Chondrocyte (in vitro differentiated cells): ENCODE data around the gene FBXO7. TPM values are rescaled to one million over a fixed set of nuclear protein-coding genes. Genes with fewer than 3 reads are reported as not detected.

Experiments used
- DNase-seq: peaks from one replicate; pipeline ENCODE4 v3.0.0; 2021; ENCODE audit warnings: mixed read lengths, low spot score
- H3K27ac Mint-ChIP-seq: one replicate; pipeline ENCODE4 v1.8.0; 2021; ENCODE audit warnings: mild to moderate bottlenecking, moderate library complexity, mixed read lengths; ENCODE audit not compliant: unreplicated experiment
- H3K27me3 Mint-ChIP-seq: 2 replicates; pipeline ENCODE4 v1.8.0; 2021; ENCODE audit warnings: low read depth, mixed read lengths
- H3K36me3 Mint-ChIP-seq: 2 replicates; pipeline ENCODE4 v1.8.0; 2021; ENCODE audit warnings: low read depth, mixed read lengths
- H3K4me1 Mint-ChIP-seq: 2 replicates; pipeline ENCODE4 v1.8.0; 2021; ENCODE audit warnings: low read depth, mild to moderate bottlenecking, mixed read lengths
- H3K4me3 Mint-ChIP-seq: one replicate; pipeline ENCODE4 v1.8.0; 2021; ENCODE audit warnings: mild to moderate bottlenecking, moderate library complexity, mixed read lengths; ENCODE audit not compliant: unreplicated experiment
- H3K9me3 Mint-ChIP-seq: 2 replicates; pipeline ENCODE4 v1.8.0; 2021; ENCODE audit warnings: low read depth, mixed read lengths
- CTCF ChIP-seq: fragments of 200-600 bp; sonication (generic); IDR thresholded peaks from 2 replicates; pipeline ENCODE4 v1.5.0; 2021; ENCODE audit warnings: antibody characterized with exemption, mild to moderate bottlenecking, moderate library complexity
- total RNA-seq: library from RNA; stranded (reverse); gene quantifications from 3 replicates; pipeline ENCODE4 v1.2.1, GENCODE V29; 2021

The FBXO7 gene
- total RNA-seq, 1 donor from 2014 or later: 76.6 TPM

- Mint-ChIP-seq H3K9me3 (peaks cover 4% of the 10 kb centered on the region), H3K27me3 (no peaks in the 10 kb centered on the region), H3K4me3 (no peak overlapping the region), H3K36me3 (peaks cover 9% of the 10 kb centered on the region), H3K27ac (no peak overlapping the region), H3K4me1 (no peaks in the 10 kb centered on the region)
- DNase-seq: no peak
- TF ChIP-seq CTCF: no peak
These were observed 37.8 kb downstream of the FBXO7 start for GRCh38 chr22:32512267-32512982.

- no peak for TF ChIP-seq CTCF
- H3K27ac Mint-ChIP-seq: no peak overlapping the region
- DNase-seq: no peak
- no peaks in the 10 kb centered on the region for H3K4me1 Mint-ChIP-seq
- H3K4me3 Mint-ChIP-seq: no peak overlapping the region
- peaks cover 7% of the 10 kb centered on the region for H3K9me3 Mint-ChIP-seq
- peaks cover 8% of the 10 kb centered on the region for H3K36me3 Mint-ChIP-seq
- H3K27me3 Mint-ChIP-seq: no peaks in the 10 kb centered on the region
These were observed 40.5 kb downstream of the FBXO7 start for GRCh38 chr22:32515084-32515483.

GRCh38 chr22:32517488-32517887 lies 42.9 kb downstream of the FBXO7 start:
- peaks cover 6% of the 10 kb centered on the region for H3K36me3 Mint-ChIP-seq
- H3K9me3 Mint-ChIP-seq: peaks cover 7% of the 10 kb centered on the region
- H3K27ac Mint-ChIP-seq: no peak overlapping the region
- no peak for DNase-seq
- no peaks in the 10 kb centered on the region for H3K4me1 Mint-ChIP-seq
- H3K27me3 Mint-ChIP-seq: no peaks in the 10 kb centered on the region
- no peak for TF ChIP-seq CTCF
- H3K4me3 Mint-ChIP-seq: no peak overlapping the region

- H3K4me1 Mint-ChIP-seq: no peaks in the 10 kb centered on the region
- no peaks in the 10 kb centered on the region for H3K27me3 Mint-ChIP-seq
- H3K4me3 Mint-ChIP-seq: no peak overlapping the region
- DNase-seq: no peak
- H3K36me3 Mint-ChIP-seq: peaks cover 6% of the 10 kb centered on the region
- no peak overlapping the region for H3K27ac Mint-ChIP-seq
- no peak for TF ChIP-seq CTCF
- peaks cover 7% of the 10 kb centered on the region for H3K9me3 Mint-ChIP-seq
These were observed 43.3 kb downstream of the FBXO7 start for GRCh38 chr22:32517921-32518320.

- Mint-ChIP-seq H3K36me3 (peaks cover 6% of the 10 kb centered on the region), H3K27ac (no peak overlapping the region), H3K4me3 (no peak overlapping the region), H3K27me3 (no peaks in the 10 kb centered on the region), H3K9me3 (peaks cover 7% of the 10 kb centered on the region), H3K4me1 (no peaks in the 10 kb centered on the region)
- DNase-seq: no peak
- no peak for TF ChIP-seq CTCF
These were observed 43.8 kb downstream of the FBXO7 start for GRCh38 chr22:32518381-32518780.
